Coronary artery (tissue), 2 donors: ENCODE measurements around the gene SMG7.
A peak's percentile ranks its signal among the peaks of the same experiment; 100 is the strongest.

ENCODE experiments used
- DNase-seq: peaks from one replicate; pipeline ENCODE4 v3.0.0-alpha.2; 2017; ENCODE audit warnings: low spot score
- H3K27ac ChIP-seq, 2 donors: fragments of 200-600 bp; sonication (generic); one replicate each; pipeline ENCODE4 v1.5.1; 2016 to 2019
- H3K4me3 ChIP-seq: fragments of 200-600 bp; sonication (generic); 2 replicates; pipeline ENCODE4 v1.5.1; 2016; ENCODE audit warnings: mild to moderate bottlenecking, moderate library complexity
- CTCF ChIP-seq: fragments of 200-600 bp; sonication (generic); IDR thresholded peaks from one replicate; pipeline ENCODE4 v1.5.1; 2019; ENCODE audit warnings: antibody characterized with exemption

SMG7 gene

DNA sequence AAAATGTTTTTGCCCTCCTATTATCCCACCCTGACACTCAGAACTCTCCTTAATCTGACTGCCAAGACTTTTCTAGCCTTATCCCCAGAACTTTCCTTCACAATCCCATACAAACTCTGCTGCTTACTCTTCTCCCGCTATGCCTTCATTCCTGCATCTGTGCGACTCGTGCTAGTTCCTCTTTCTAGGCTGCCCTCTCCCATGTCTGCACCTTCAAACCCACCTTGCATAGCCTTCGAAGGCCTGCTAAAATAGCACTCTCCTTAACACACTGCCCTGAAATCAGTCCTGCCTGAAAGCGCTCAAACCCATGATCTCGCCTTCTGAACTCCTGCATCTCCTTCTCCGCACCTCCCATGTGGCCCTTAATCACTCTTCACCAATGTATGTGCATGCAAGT, 120.4 kb downstream of the SMG7 start:
- H3K4me3 ChIP-seq = no peak overlapping the region
- no peak for TF ChIP-seq CTCF
- peak overlapping the region in 1 of 2 donors; percentile 19 for H3K27ac ChIP-seq
- DNase-seq = no peak

DNA sequence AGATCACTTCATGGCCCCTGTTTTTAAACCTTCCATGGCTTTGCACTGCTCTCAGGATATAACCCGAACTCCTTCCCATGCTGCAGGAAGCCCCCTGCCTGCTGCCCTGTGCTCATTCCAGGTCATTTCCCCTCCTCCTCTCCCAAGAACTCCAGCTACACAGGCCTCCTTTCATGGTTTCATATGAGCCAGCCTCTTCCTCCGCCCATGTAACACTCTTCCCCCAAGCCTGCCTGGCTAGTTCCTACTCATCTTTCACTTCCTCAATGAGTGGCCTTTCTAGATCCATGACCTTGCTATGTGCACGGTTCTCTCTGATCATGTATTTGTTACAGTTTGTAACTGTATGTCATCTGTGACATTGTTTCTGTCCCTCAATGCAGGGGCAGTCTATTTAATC, 121.1 kb downstream of the SMG7 start:
- peak overlapping the region in 1 of 2 donors; percentile 19 for H3K27ac ChIP-seq
- no peak for TF ChIP-seq CTCF
- no peak for DNase-seq
- H3K4me3 ChIP-seq = no peak overlapping the region

DNA sequence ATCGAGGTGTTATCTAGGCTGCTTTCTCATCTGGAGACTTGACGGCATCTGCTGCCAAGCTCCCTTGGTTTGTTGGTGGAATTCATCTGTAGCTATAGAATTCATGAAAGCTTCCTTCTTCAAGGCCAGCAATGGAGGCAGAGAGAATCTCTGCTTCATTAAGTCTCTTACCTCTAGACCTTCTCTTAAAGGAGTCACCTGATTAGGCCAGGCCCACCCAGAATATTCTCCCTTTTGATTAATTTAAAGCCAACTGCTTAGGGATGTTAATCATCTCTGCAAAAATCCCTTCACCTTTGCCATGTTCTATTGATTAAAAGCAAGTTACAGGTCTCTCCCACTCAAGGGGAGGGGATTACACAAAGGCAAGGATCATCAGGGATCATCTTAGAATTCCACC, 123.2 kb downstream of the SMG7 start:
- H3K4me3 ChIP-seq = no peak overlapping the region
- no peak overlapping the region for H3K27ac ChIP-seq
- no peak for DNase-seq
- TF ChIP-seq CTCF = no peak

- no peak overlapping the region for H3K4me3 ChIP-seq
- no peak for TF ChIP-seq CTCF
- no peak for DNase-seq
- H3K27ac ChIP-seq = no peak overlapping the region
Measured at GRCh38 chr1:183596500-183596899, 124.2 kb downstream of the SMG7 start.

DNA sequence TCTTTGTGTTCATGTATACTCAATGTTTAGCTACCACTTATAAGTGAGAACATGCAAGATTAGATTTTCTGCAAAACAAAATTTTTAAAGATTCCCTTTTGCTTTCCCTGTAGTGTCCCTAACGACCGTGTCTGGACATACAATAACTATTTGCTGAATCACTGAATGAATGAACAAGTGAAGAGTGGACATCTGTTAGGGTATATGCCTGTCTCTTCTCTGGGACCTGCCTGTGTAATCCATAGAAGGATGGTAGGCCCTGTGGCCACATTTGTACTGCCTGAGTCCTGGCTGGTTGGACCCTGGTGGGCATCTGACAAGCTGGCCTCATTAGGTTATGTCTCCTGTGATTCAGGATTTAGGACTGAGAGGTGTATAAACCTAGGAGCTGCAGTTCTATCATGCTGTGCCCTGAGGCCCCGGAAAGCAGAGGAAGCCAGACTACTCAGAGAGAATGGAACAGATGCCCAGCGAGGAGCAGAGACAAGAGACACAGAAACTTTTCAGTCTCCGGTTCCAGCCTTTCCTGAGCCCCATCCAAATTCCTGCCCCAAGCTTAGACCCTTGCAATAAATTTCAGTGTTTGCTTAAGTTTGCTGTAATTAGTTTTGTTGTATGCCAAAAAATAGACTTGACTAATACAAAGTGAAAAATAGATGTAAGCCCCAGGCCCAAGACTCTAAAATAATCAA, 125.5 kb downstream of the SMG7 start:
- DNase-seq = no peak
- Histone ChIP-seq H3K27ac (peak overlapping the region in 1 of 2 donors; percentile 37), H3K4me3 (no peak overlapping the region)
- no peak for TF ChIP-seq CTCF

DNA sequence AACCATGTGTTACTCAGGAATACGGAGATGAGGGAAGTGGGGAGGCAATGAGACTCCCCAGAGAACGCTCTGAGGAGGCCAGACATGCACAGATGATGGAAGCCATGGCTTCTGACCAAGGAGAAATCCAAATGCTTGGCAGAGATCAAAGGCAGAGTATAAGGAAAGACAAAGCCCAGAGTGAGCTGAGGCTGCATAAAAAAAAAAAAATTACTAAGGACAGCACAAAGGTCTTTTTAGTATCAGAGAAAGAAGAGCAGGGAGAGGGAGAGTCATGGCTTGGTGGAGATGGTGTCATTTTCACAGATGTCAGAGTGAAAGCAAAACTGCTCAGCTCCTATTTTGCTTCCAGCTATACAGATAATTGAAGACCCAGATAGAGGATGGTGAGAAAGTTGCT, 126.1 kb downstream of the SMG7 start:
- H3K27ac ChIP-seq = no peak overlapping the region
- no peak for DNase-seq
- no peak for TF ChIP-seq CTCF

GRCh38 chr1:183600136-183600535, 127.8 kb downstream of the SMG7 start:
- no peak overlapping the region for H3K4me3 ChIP-seq
- H3K27ac ChIP-seq = no peak overlapping the region
- no peak for TF ChIP-seq CTCF
- DNase-seq = no peak

More for the DNA sequence above, 126.1 kb downstream of the SMG7 start:
- no peak overlapping the region for H3K4me3 ChIP-seq
